Natural killer cell (primary cell): Measurements from ENCODE around the gene C5orf58. TPM values are rescaled to one million over a fixed set of nuclear protein-coding genes. Genes with fewer than 3 reads are reported as not detected.

Source experiments
- ATAC-seq, 3 donors: fragments of 150-1000 bp in 2 of 3; fragments of 200-7000 bp in 1 of 3; cut with Tn5 transposase; 1 replicate in 1 of 3; 2 replicates in 2 of 3; pipeline ENCODE4 v1.10.0; 2021; ENCODE audit warnings: mild to moderate bottlenecking in 2 of 3, moderate library complexity in 2 of 3
- DNase-seq, 2 donors: peaks; one replicate each; pipeline versions ENCODE4 v3.0.0 to v3.0.0-alpha.2; 2013 to 2021; ENCODE audit warnings: mixed read lengths in 1 of 2
- H3K27ac ChIP-seq: one replicate; pipeline ENCODE4 v1.5.1; 2013; ENCODE audit warnings: mild to moderate bottlenecking, low read length
- H3K27me3 ChIP-seq: one replicate; pipeline ENCODE4 v1.6.1; 2013; ENCODE audit warnings: low read length; ENCODE audit not compliant: control insufficient read depth, insufficient read depth
- H3K36me3 ChIP-seq: one replicate; pipeline ENCODE4 v1.6.1; 2013; ENCODE audit warnings: low read length; ENCODE audit not compliant: control insufficient read depth, insufficient read depth
- H3K4me1 ChIP-seq: one replicate; pipeline ENCODE4 v1.6.1; 2013; ENCODE audit warnings: low read length; ENCODE audit not compliant: control insufficient read depth, insufficient read depth
- H3K4me3 ChIP-seq: one replicate; pipeline ENCODE4 v1.5.1; 2013; ENCODE audit warnings: low read length
- H3K9me3 ChIP-seq: one replicate; pipeline ENCODE4 v1.6.1; 2013; ENCODE audit warnings: low read length; ENCODE audit not compliant: control insufficient read depth, insufficient read depth
- H3K27ac Mint-ChIP-seq, 2 donors: one replicate each; pipeline ENCODE4 v1.8.0; 2022; ENCODE audit warnings: mild to moderate bottlenecking in 2 of 2, mixed read lengths in 2 of 2, moderate library complexity in 1 of 2
- H3K27me3 Mint-ChIP-seq, 2 donors: one replicate each; pipeline ENCODE4 v1.8.0; 2022; ENCODE audit warnings: low read depth in 2 of 2, mixed read lengths in 2 of 2
- H3K36me3 Mint-ChIP-seq: one replicate; pipeline ENCODE4 v1.8.0; 2022; ENCODE audit warnings: mixed read lengths
- H3K4me1 Mint-ChIP-seq, 2 donors: one replicate each; pipeline ENCODE4 v1.8.0; 2022; ENCODE audit warnings: mixed read lengths in 2 of 2
- H3K4me3 Mint-ChIP-seq: one replicate; pipeline ENCODE4 v1.8.0; 2022; ENCODE audit warnings: mild to moderate bottlenecking, moderate library complexity, mixed read lengths
- H3K9me3 Mint-ChIP-seq, 2 donors: one replicate each; pipeline ENCODE4 v1.8.0; 2022; ENCODE audit warnings: mixed read lengths in 2 of 2
- CTCF ChIP-seq: fragments of 200-600 bp; IDR thresholded peaks from one replicate; pipeline ENCODE4 v1.8.0; 2022; ENCODE audit warnings: antibody characterized with exemption
- WGBS: methylation state at CpG from one replicate; pipeline ENCODE4 v1.1.7; 2013; ENCODE audit warnings: missing lambda C conversion rate; ENCODE audit not compliant: insufficient coverage; 5-methylcytosine and 5-hydroxymethylcytosine counted together
- intact Hi-C: fragments of 100-400 bp; cut with micrococcal nuclease; formaldehyde crosslinking; loops from one replicate; pipeline ENCODE4 v1.14.2; 2022
- total RNA-seq, 4 donors: library from RNA; stranded (reverse); fragments of 120-200 nt in 1 of 4; gene quantifications; one replicate each; pipeline versions ENCODE4 v1.2.3 to v1.2.4, GENCODE V29; 2013 to 2022

The C5orf58 gene
- total RNA-seq, 3 donors from 2014 or later (not counting 1 experiment from before 2014, with no cell fraction given): not detected

- Histone ChIP-seq H3K27ac (peak overlapping the region; percentile 61), H3K4me3 (no peak overlapping the region), H3K27me3 (no peaks in the 10 kb centered on the region), H3K4me1 (peaks cover 53% of the 10 kb centered on the region), H3K36me3 (peaks cover 90% of the 10 kb centered on the region), H3K9me3 (no peaks in the 10 kb centered on the region)
- TF ChIP-seq CTCF: no peak
- intact Hi-C loops: loop anchor here (1.0 kb wide), 2 partner anchors 71 to 154 kb away; no protein-coding TSS in a partner anchor
- no peaks in the 10 kb centered on the region for H3K27me3 Mint-ChIP-seq
- peaks cover 44% of the 10 kb centered on the region for H3K36me3 Mint-ChIP-seq
- no peaks in the 10 kb centered on the region for H3K9me3 Mint-ChIP-seq
- H3K4me3 Mint-ChIP-seq: peak overlapping the region; percentile 79
- peak overlapping the region; percentile 94 to 99 for H3K27ac Mint-ChIP-seq
- 48% methylated on average over 13 of the region's 15 CpGs for WGBS
- H3K4me1 Mint-ChIP-seq: peaks cover 55 to 61% of the 10 kb centered on the region in 2 donors
- DNase-seq: no peak
- ATAC-seq: no peak
Measured at GRCh38 chr5:170268153-170268689, 35.4 kb downstream of the C5orf58 start.

GRCh38 chr5:170268884-170269283 lies 36.1 kb downstream of the C5orf58 start:
- Mint-ChIP-seq H3K9me3 (no peaks in the 10 kb centered on the region), H3K27ac (peak overlapping the region; percentile 94 to 99), H3K27me3 (no peaks in the 10 kb centered on the region), H3K4me1 (peaks cover 55 to 62% of the 10 kb centered on the region in 2 donors), H3K4me3 (peak overlapping the region; percentile 71), H3K36me3 (peaks cover 39% of the 10 kb centered on the region)
- peak in 1 of 3 donors; percentile 34 for ATAC-seq
- Histone ChIP-seq H3K4me1 (peaks cover 59% of the 10 kb centered on the region), H3K27ac (peak overlapping the region; percentile 48), H3K27me3 (no peaks in the 10 kb centered on the region), H3K4me3 (no peak overlapping the region), H3K9me3 (no peaks in the 10 kb centered on the region), H3K36me3 (peaks cover 90% of the 10 kb centered on the region)
- DNase-seq: peak in 1 of 2 donors; percentile 26
- no peak for TF ChIP-seq CTCF
- intact Hi-C loops: loop anchor here (1.0 kb wide), 2 partner anchors 70 to 153 kb away; no protein-coding TSS in a partner anchor
- WGBS: 5% methylated on average over 3 of the region's 3 CpGs

GRCh38 chr5:170269579-170269978 lies 36.8 kb downstream of the C5orf58 start:
- Mint-ChIP-seq H3K4me3 (peak overlapping the region; percentile 65), H3K36me3 (peaks cover 32% of the 10 kb centered on the region), H3K4me1 (peaks cover 61 to 66% of the 10 kb centered on the region in 2 donors), H3K9me3 (no peaks in the 10 kb centered on the region), H3K27ac (peak overlapping the region; percentile 94 to 99), H3K27me3 (no peaks in the 10 kb centered on the region)
- Histone ChIP-seq H3K4me3 (no peak overlapping the region), H3K4me1 (peaks cover 66% of the 10 kb centered on the region), H3K9me3 (no peaks in the 10 kb centered on the region), H3K36me3 (peaks cover 90% of the 10 kb centered on the region), H3K27ac (peak overlapping the region; percentile 48), H3K27me3 (no peaks in the 10 kb centered on the region)
- intact Hi-C loops: no loop called here
- DNase-seq (peak in 1 of 2 donors; percentile 69), ATAC-seq (peak in 2 of 3 donors; percentile 12 to 56)
- no peak for TF ChIP-seq CTCF
- WGBS: 74% methylated on average over 7 of the region's 7 CpGs
